Activated naive CD8-positive, alpha-beta T cell treated with anti-CD3 and anti-CD28 coated beads, Interleukin-2, amount 50 U/mL, for 24 hours (primary cell): ENCODE measurements around the gene SBF1.
"Not testable (repeated sequence)": the region's sequence is repeated elsewhere in the genome, so short reads cannot be mapped to it uniquely, and the experiment has no call there.

ENCODE experiments used
- ATAC-seq: fragments of 150-1000 bp; cut with Tn5 transposase; one replicate; pipeline ENCODE4 v1.10.0; 2021
- DNase-seq: peaks from one replicate; pipeline ENCODE4 v3.0.0; 2021
- H3K27ac Mint-ChIP-seq: one replicate; pipeline ENCODE4 v1.8.0; 2021; ENCODE audit warnings: mild to moderate bottlenecking, mixed read lengths
- H3K27me3 Mint-ChIP-seq: one replicate; pipeline ENCODE4 v1.8.0; 2021; ENCODE audit warnings: mixed read lengths
- H3K36me3 Mint-ChIP-seq: one replicate; pipeline ENCODE4 v1.8.0; 2021; ENCODE audit warnings: low read depth, mixed read lengths
- H3K4me1 Mint-ChIP-seq: one replicate; pipeline ENCODE4 v1.8.0; 2021; ENCODE audit warnings: mixed read lengths
- H3K4me3 Mint-ChIP-seq: one replicate; pipeline ENCODE4 v1.8.0; 2021; ENCODE audit warnings: mild to moderate bottlenecking, moderate library complexity, mixed read lengths
- H3K9me3 Mint-ChIP-seq: one replicate; pipeline ENCODE4 v1.8.0; 2021; ENCODE audit warnings: mixed read lengths

Gene SBF1

GRCh38 chr22:50439871-50440331 lies 34.9 kb downstream of the SBF1 start:
- Mint-ChIP-seq H3K9me3 (no peaks in the 10 kb centered on the region), H3K27ac (no peak overlapping the region), H3K36me3 (peaks cover 3% of the 10 kb centered on the region), H3K4me1 (peaks cover 9% of the 10 kb centered on the region), H3K27me3 (no peaks in the 10 kb centered on the region), H3K4me3 (no peak overlapping the region)
- no peak for ATAC-seq
- no peak for DNase-seq

- Mint-ChIP-seq H3K36me3 (peaks cover 3% of the 10 kb centered on the region), H3K27ac (no peak overlapping the region)
Measured at GRCh38 chr22:50439314-50439870, 35.4 kb downstream of the SBF1 start.

GRCh38 chr22:50438305-50439275 lies 36.2 kb downstream of the SBF1 start:
- H3K27me3 Mint-ChIP-seq: no peaks in the 10 kb centered on the region
- DNase-seq (no peak), ATAC-seq (no peak)
- H3K9me3 Mint-ChIP-seq: no peaks in the 10 kb centered on the region
- no peak overlapping the region for H3K27ac Mint-ChIP-seq
- H3K4me1 Mint-ChIP-seq: peaks cover 6% of the 10 kb centered on the region
- H3K4me3 Mint-ChIP-seq: no peak overlapping the region
- H3K36me3 Mint-ChIP-seq: peaks cover 3% of the 10 kb centered on the region

More at GRCh38 chr22:50439314-50439870, 35.4 kb downstream of the SBF1 start:
- Mint-ChIP-seq H3K4me1 (peaks cover 6% of the 10 kb centered on the region), H3K4me3 (no peak overlapping the region), H3K27me3 (no peaks in the 10 kb centered on the region), H3K9me3 (no peaks in the 10 kb centered on the region)
- no peak for ATAC-seq
- no peak for DNase-seq

DNA sequence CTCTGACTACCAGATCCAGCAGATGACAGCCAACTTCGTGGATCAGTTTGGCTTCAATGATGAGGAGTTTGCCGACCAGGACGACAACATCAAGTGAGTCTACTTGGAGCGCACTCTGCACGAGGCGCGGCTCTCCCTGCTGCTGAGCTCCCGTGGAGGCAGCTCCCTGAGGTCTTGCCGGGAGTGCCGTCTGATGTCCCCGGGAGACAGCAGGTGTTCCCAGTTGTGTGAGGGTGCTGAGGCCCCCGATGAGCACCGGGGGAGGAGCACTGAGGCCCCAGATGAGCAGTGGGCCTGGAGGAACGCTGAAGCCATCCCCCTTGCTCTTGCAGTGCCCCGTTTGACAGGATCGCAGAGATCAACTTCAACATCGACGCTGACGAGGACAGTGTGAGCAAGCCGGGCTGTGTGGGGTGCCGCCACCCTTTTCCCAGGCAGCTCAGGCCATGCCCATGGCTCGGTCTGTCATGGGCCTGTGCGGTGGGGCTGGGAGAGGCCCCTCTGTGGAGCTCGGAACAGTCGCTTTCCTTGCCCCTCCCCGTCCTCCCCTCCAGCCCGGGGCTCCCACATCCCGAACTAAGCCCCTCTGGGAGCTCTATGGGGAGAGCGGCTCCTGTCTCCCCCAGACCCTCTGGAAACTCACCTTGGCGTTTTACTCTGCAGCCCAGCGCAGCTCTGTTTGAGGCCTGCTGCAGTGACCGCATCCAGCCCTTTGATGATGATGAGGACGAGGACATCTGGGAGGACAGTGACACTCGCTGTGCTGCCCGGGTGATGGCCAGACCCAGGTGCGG lies 37.1 kb downstream of the SBF1 start:
- no peak overlapping the region for H3K4me3 Mint-ChIP-seq
- H3K36me3 Mint-ChIP-seq: peaks cover 3% of the 10 kb centered on the region
- H3K27ac Mint-ChIP-seq: no peak overlapping the region
- no peaks in the 10 kb centered on the region for H3K4me1 Mint-ChIP-seq
- no peaks in the 10 kb centered on the region for H3K9me3 Mint-ChIP-seq
- ATAC-seq: no peak
- no peak for DNase-seq
- no peaks in the 10 kb centered on the region for H3K27me3 Mint-ChIP-seq

DNA sequence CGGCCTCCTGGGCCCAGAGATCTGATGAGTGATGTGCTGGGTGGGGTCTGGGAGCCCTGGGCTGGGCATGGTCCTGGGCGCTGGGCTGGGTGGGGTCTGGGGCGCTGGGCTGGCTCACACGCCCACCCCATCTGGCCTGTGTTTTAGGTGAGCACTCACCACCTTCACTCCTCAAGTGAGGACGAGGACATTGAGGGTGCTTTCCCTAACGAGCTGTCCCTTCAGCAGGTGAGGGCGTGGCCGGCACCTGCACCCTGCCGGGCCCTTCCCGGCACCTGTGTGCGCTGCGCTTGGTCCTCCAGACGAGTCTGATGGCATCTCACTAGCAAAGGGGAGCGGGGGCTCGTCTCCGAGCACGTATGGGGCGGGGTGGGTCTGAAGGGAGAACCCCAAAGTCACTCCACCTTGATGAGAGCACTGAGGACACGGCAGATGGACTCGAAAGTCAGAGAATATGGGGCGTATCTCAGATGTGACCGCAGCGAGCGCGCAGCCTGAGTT lies 37.9 kb downstream of the SBF1 start:
- ATAC-seq: no peak
- H3K27me3 Mint-ChIP-seq: no peaks in the 10 kb centered on the region
- H3K9me3 Mint-ChIP-seq: no peaks in the 10 kb centered on the region
- H3K27ac Mint-ChIP-seq: no peak overlapping the region
- H3K4me1 Mint-ChIP-seq: no peaks in the 10 kb centered on the region
- DNase-seq: no peak
- no peak overlapping the region for H3K4me3 Mint-ChIP-seq
- peaks cover 5% of the 10 kb centered on the region for H3K36me3 Mint-ChIP-seq

- Mint-ChIP-seq H3K9me3 (no peaks in the 10 kb centered on the region), H3K36me3 (peaks cover 9% of the 10 kb centered on the region), H3K27me3 (no peaks in the 10 kb centered on the region), H3K27ac (no peak overlapping the region), H3K4me3 (no peak overlapping the region), H3K4me1 (no peaks in the 10 kb centered on the region)
- ATAC-seq: no peak
- DNase-seq: no peak
Measured at GRCh38 chr22:50436015-50436830, 38.6 kb downstream of the SBF1 start.

GRCh38 chr22:50435291-50436014 lies 39.4 kb downstream of the SBF1 start:
- DNase-seq (no peak), ATAC-seq (no peak)
- H3K27ac Mint-ChIP-seq: no peak overlapping the region
- H3K36me3 Mint-ChIP-seq: peaks cover 13% of the 10 kb centered on the region
- no peak overlapping the region for H3K4me3 Mint-ChIP-seq
- H3K27me3 Mint-ChIP-seq: no peaks in the 10 kb centered on the region
- H3K4me1 Mint-ChIP-seq: no peaks in the 10 kb centered on the region
- no peaks in the 10 kb centered on the region for H3K9me3 Mint-ChIP-seq

- no peak overlapping the region for H3K4me3 Mint-ChIP-seq
- H3K36me3 Mint-ChIP-seq: peaks cover 13% of the 10 kb centered on the region
- no peaks in the 10 kb centered on the region for H3K27me3 Mint-ChIP-seq
- no peak overlapping the region for H3K27ac Mint-ChIP-seq
- no peaks in the 10 kb centered on the region for H3K9me3 Mint-ChIP-seq
- ATAC-seq (no peak), DNase-seq (no peak)
- H3K4me1 Mint-ChIP-seq: no peaks in the 10 kb centered on the region
Measured at GRCh38 chr22:50434849-50435248, 40.0 kb downstream of the SBF1 start.

DNA sequence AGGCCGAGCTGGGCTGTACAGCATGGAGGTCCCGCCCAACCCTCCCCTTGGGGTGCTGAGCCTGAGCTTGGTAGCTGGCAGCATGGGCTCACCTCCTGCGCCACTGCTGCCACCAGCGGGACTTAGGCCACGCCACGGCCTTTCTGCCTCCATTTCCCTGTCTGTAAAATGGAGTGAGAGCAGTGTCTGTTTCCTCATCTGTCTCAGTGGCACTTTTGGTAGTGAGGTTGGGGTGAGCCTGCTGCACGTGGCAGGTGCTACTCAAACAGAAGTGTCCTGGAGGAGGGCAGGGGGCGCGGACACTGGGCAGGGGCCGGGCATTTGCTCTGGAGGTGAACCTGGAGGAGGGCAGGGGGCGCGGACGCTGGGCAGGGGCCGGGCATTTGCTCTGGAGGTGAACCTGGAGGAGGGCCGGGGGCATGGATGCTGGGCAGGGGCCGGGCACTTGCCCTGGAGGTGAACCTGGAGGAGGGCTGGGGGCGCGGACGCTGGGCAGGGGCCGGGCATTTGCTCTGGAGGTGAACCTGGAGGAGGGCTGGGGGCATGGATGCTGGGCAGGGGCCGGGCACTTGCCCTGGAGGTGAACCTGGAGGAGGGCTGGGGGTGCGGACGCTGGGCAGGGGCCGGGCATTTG lies 41.8 kb downstream of the SBF1 start:
- H3K4me3 Mint-ChIP-seq, H3K27me3 Mint-ChIP-seq, DNase-seq, H3K27ac Mint-ChIP-seq, ATAC-seq, H3K4me1 Mint-ChIP-seq, H3K9me3 Mint-ChIP-seq: not testable (repeated sequence)
- peaks cover 24% of the 10 kb centered on the region for H3K36me3 Mint-ChIP-seq

DNA sequence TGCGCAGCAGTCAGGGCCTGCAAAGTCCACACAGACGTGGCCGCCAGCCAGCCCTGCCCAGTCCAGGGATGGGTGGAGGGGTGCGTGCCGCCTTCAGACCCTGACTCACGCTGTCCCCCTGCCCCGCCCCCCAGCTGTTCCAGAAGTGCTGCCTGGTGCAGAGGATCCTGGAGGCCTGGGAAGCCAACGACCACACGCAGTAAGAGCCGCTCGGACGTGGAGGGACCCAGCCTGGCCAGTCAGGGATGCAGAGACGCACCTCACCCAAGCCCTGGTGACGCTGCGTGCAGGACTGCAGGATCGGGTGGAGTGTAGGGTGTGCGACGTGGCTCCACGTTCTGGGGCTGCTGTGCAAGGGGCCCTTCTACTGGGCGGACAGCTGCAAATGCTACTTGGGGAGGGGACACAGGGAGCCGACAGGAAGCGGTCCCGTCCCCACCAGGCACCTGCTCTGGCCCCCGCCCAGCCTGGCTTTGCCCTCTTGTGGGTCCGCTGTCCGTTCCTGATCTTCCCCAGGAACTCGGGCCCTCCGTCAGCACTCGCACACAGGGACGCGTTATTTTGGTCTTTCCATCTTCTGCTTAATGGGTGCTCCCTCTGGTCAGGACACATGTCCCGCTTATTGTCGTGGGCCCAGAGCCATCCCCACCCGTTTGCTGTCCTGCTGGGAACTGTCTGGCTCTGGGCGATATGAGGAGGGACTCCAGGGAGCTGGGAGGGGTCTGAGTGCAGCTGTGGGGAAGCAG lies 42.5 kb downstream of the SBF1 start:
- peaks cover 25% of the 10 kb centered on the region for H3K36me3 Mint-ChIP-seq
- no peak overlapping the region for H3K4me3 Mint-ChIP-seq
- no peaks in the 10 kb centered on the region for H3K9me3 Mint-ChIP-seq
- no peaks in the 10 kb centered on the region for H3K4me1 Mint-ChIP-seq
- no peak for ATAC-seq
- no peak for DNase-seq
- no peaks in the 10 kb centered on the region for H3K27me3 Mint-ChIP-seq
- H3K27ac Mint-ChIP-seq: no peak overlapping the region

GRCh38 chr22:50425179-50425916 lies 49.5 kb downstream of the SBF1 start:
- H3K9me3 Mint-ChIP-seq: no peaks in the 10 kb centered on the region
- no peak for ATAC-seq
- no peak overlapping the region for H3K27ac Mint-ChIP-seq
- H3K36me3 Mint-ChIP-seq: peaks cover 32% of the 10 kb centered on the region
- no peak for DNase-seq
- H3K27me3 Mint-ChIP-seq: no peaks in the 10 kb centered on the region
- no peaks in the 10 kb centered on the region for H3K4me1 Mint-ChIP-seq
- no peak overlapping the region for H3K4me3 Mint-ChIP-seq

- no peak overlapping the region for H3K4me3 Mint-ChIP-seq
- no peak overlapping the region for H3K27ac Mint-ChIP-seq
- no peak for DNase-seq
- no peaks in the 10 kb centered on the region for H3K4me1 Mint-ChIP-seq
- ATAC-seq: no peak
- H3K36me3 Mint-ChIP-seq: peaks cover 38% of the 10 kb centered on the region
- no peaks in the 10 kb centered on the region for H3K9me3 Mint-ChIP-seq
- H3K27me3 Mint-ChIP-seq: no peaks in the 10 kb centered on the region
Measured at GRCh38 chr22:50423956-50424355, 50.9 kb downstream of the SBF1 start.
